Measurements from ENCODE around the gene KLRC4. TPM values are rescaled to one million over a fixed set of nuclear protein-coding genes. Genes with fewer than 3 reads are reported as not detected.
"Not testable (repeated sequence)": the region's sequence is repeated elsewhere in the genome, so short reads cannot be mapped to it uniquely, and the experiment has no call there.

The KLRC4 gene
- total RNA-seq, 1 experiment from 2014 or later, result not detected

DNA sequence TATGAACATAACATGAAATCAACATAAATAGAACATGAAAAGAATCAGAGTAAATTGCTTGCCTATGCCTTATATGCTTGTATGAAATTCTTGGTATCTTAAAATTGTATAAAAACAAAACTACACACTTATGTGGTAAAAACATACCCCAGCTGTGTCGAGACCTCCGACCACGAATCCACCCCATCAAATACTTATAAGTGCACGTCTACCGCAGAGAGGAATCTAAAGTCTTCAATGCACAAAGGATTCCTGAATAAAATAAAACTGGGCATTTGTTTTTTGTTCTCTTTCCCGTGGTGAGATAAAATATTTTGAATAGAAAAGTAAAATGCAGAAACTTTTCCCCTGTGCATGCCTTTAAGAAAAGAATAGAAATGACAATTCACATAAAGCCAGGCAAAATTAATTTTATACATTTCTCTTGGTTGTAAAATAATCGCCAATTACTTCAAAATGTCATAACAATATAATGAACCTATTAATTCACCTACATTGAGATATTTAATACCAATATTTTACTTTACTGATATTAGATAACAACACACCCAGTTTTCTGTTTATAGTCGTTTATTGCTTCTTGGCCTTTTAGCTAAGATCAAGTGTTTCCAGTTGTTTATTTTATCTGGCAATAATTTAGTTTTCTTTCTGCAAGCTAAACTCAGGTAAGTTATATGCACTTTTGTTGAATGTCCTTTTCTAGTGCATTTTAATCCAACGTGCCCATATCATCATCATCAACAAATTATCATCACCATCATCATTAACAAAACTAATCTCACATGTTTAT lies 20.7 kb downstream of the KLRC4 start:
- Histone ChIP-seq H3K79me2 (ENCODE audit: low read depth) (no peaks in the 10 kb centered on the region), H3K36me3 (ENCODE audit: low read depth) (no peaks in the 10 kb centered on the region), H3K4me1 (replicated peaks; ENCODE audit: insufficient read depth) (peaks cover 13% of the 10 kb centered on the region), H3K4me3 (no peak overlapping the region), H3K4me2 (no peak overlapping the region), H3K27ac (no peak overlapping the region), H2AFZ (no peak overlapping the region), H3K9me2 (ENCODE audit: insufficient read depth) (no peaks in the 10 kb centered on the region), H3K27me3 (ENCODE audit: insufficient read depth, low read depth) (no peaks in the 10 kb centered on the region), H4K20me1 (ENCODE audit: insufficient read depth) (no peaks in the 10 kb centered on the region), H3F3A (ENCODE audit: insufficient read depth, low read depth) (peaks cover 10% of the 10 kb centered on the region), H3K9me3 (ENCODE audit: insufficient read depth, low read depth) (peaks cover 3% of the 10 kb centered on the region; the same call in 1 of the 2 replicates)
- ChIA-PET CTCF (interaction anchor here (0.6 kb wide), 1 partner anchor 22 kb away, joined by 17 read pairs; no protein-coding TSS in a partner anchor), POLR2A (ENCODE audit: unreplicated experiment) (no interaction called here)
- BruUV-seq (replicated peaks), result no TSS peak
- no peak for DNase-seq
- TF ChIP-seq, protein P1, sequence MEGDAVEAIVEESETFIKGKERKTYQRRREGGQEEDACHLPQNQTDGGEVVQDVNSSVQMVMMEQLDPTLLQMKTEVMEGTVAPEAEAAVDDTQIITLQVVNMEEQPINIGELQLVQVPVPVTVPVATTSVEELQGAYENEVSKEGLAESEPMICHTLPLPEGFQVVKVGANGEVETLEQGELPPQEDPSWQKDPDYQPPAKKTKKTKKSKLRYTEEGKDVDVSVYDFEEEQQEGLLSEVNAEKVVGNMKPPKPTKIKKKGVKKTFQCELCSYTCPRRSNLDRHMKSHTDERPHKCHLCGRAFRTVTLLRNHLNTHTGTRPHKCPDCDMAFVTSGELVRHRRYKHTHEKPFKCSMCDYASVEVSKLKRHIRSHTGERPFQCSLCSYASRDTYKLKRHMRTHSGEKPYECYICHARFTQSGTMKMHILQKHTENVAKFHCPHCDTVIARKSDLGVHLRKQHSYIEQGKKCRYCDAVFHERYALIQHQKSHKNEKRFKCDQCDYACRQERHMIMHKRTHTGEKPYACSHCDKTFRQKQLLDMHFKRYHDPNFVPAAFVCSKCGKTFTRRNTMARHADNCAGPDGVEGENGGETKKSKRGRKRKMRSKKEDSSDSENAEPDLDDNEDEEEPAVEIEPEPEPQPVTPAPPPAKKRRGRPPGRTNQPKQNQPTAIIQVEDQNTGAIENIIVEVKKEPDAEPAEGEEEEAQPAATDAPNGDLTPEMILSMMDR (conservative IDR thresholded peaks at IDR 0.05), result no peak
- no peak for TF ChIP-seq EZH2 (IDR thresholded peaks at IDR 0.05; ENCODE audit: low read depth)
- intact Hi-C loops (cut with micrococcal nuclease; ENCODE audit: unreplicated experiment), result no loop called here

- H3K9me3 ChIP-seq (ENCODE audit: insufficient read depth, low read depth); DNase-seq; H3K4me1 ChIP-seq (replicated peaks; ENCODE audit: insufficient read depth); H3K27ac ChIP-seq; H3K36me3 ChIP-seq (ENCODE audit: low read depth); H3K4me3 ChIP-seq; H3K9me2 ChIP-seq (ENCODE audit: insufficient read depth); POLR2A ChIA-PET (ENCODE audit: unreplicated experiment); H3K4me2 ChIP-seq; H3F3A ChIP-seq (ENCODE audit: insufficient read depth, low read depth); BruUV-seq (replicated peaks); H3K27me3 ChIP-seq (ENCODE audit: insufficient read depth, low read depth); H3K79me2 ChIP-seq (ENCODE audit: low read depth); intact Hi-C loops (cut with micrococcal nuclease; ENCODE audit: unreplicated experiment); H4K20me1 ChIP-seq (ENCODE audit: insufficient read depth); H2AFZ ChIP-seq: not testable (repeated sequence)
- CTCF ChIA-PET, result interaction anchor here (0.6 kb wide), 1 partner anchor 245 kb away, joined by 4 read pairs; no protein-coding TSS in a partner anchor
Observed at GRCh38 chr12:10387498-10387897, 22.1 kb downstream of the KLRC4 start.

DNA sequence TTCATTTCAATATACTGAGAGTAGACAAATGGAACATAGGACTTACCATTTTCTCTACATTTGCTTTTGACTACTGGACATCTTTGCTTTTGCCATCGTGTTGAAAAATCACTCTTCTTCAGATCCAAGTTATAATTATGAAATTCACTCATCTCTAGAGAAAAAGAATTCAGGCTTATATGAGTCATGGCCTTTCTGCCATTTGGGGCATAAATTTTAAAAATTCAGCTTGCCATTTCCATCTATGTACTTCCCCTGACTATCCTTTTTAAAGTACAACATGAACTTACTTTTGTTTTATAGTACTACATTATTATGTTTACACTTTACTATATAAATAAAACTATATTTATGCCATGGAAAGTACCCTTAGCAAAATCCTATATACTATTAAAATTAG lies 22.7 kb downstream of the KLRC4 start:
- BruUV-seq (replicated peaks), result no TSS peak
- DNase-seq, result no peak
- H3K9me2 ChIP-seq (ENCODE audit: insufficient read depth), result no peaks in the 10 kb centered on the region
- no peak overlapping the region for H2AFZ ChIP-seq
- no peaks in the 10 kb centered on the region for H3K79me2 ChIP-seq (ENCODE audit: low read depth)
- intact Hi-C loops (cut with micrococcal nuclease; ENCODE audit: unreplicated experiment), result no loop called here
- TF ChIP-seq EZH2 (IDR thresholded peaks at IDR 0.05; ENCODE audit: low read depth), result no peak
- TF ChIP-seq, protein P1 (conservative IDR thresholded peaks at IDR 0.05), result no peak
- no peak overlapping the region for H3K27ac ChIP-seq
- H3K4me1 ChIP-seq (replicated peaks; ENCODE audit: insufficient read depth), result peaks cover under 1% of the 10 kb centered on the region
- H3F3A ChIP-seq (ENCODE audit: insufficient read depth, low read depth), result peaks cover 2% of the 10 kb centered on the region; the same call in 1 of the 2 replicates
- H3K36me3 ChIP-seq (ENCODE audit: low read depth), result no peaks in the 10 kb centered on the region
- peaks cover 3% of the 10 kb centered on the region; the same call in 1 of the 2 replicates for H3K9me3 ChIP-seq (ENCODE audit: insufficient read depth, low read depth)
- no peak overlapping the region for H3K4me2 ChIP-seq
- ChIA-PET CTCF (interaction anchor here (0.6 kb wide), 1 partner anchor 244 kb away, joined by 4 read pairs; no protein-coding TSS in a partner anchor), POLR2A (ENCODE audit: unreplicated experiment) (no interaction called here)
- H3K4me3 ChIP-seq, result no peak overlapping the region
- no peaks in the 10 kb centered on the region for H4K20me1 ChIP-seq (ENCODE audit: insufficient read depth)
- no peaks in the 10 kb centered on the region for H3K27me3 ChIP-seq (ENCODE audit: insufficient read depth, low read depth)

All from PC-9 (cell line).